GM23248 (cell line): ENCODE results near the gene HOXA4.

ENCODE experiments used
- EZH2 ChIP-seq: fragments of 200-600 bp; sonication (generic); IDR thresholded peaks from 2 replicates; pipeline ENCODE4 v1.6.1; 2018; ENCODE audit warnings: antibody characterized with exemption, mild to moderate bottlenecking; ENCODE audit not compliant: insufficient read depth, poor library complexity, severe bottlenecking
- EZH2phosphoT487 ChIP-seq: fragments of 200-600 bp; sonication (generic); IDR thresholded peaks from 2 replicates; pipeline ENCODE4 v1.6.1; 2018; ENCODE audit warnings: antibody characterized with exemption, moderate library complexity, mild to moderate bottlenecking, low read depth; ENCODE audit not compliant: insufficient read depth

DNA sequence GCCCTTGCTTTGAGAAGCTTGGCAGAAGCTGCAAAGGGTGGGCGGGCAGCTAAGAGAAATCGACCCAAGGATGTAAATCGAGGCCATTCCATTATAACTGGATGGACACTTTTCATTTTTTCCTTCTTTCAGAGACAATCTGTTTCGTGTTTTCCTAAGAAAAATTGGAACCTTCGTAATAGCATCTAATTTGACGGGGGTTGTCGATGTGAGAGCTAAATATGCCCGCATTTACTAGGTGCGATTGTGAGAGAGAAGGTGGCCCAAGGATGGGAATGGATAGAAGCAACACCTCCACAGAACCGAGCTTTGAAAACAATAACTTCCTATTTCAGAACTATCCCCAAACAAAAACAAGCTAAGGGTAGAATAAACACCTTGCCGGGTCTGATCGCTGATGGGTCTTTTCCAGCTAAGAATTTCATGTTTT is 848 bp upstream of the HOXA4 start:
- TF ChIP-seq EZH2phosphoT487: no peak
- TF ChIP-seq EZH2: no peak
